H1 (cell line): Measurements from ENCODE around the gene NCOA6. TPM values are rescaled to one million over a fixed set of nuclear protein-coding genes. Genes with fewer than 3 reads are reported as not detected.

Experiments
- CBX5 ChIP-seq: fragments of 300-800, 300-1000 bp; sonication (generic); IDR thresholded peaks from 2 replicates; pipeline ENCODE4 v1.7.1; 2016; ENCODE audit warnings: antibody characterized with exemption, low read length, low read depth
- CTBP2 ChIP-seq: IDR thresholded peaks from 2 replicates; pipeline ENCODE4 v1.7.0; 2011; ENCODE audit warnings: borderline replicate concordance, mild to moderate bottlenecking, moderate library complexity, mixed read lengths, low read length; ENCODE audit not compliant: insufficient read depth, insufficient read length
- HDAC2 ChIP-seq, 2 experiments: fragments of 300-600 bp in 1 of 2; sonication (generic) in 1 of 2; IDR thresholded peaks; 2 replicates each; pipeline ENCODE4 v1.6.1; 2011 to 2012; ENCODE audit warnings: low read depth in 2 of 2, low read length in 2 of 2, mild to moderate bottlenecking in 2 of 2, moderate library complexity in 2 of 2, borderline replicate concordance in 1 of 2, inconsistent platforms in 1 of 2
- JUN ChIP-seq: IDR thresholded peaks from 2 replicates; pipeline ENCODE4 v1.6.1; 2011; ENCODE audit warnings: low read depth, mild to moderate bottlenecking, improper control_type of control experiment, low read length
- KDM1A ChIP-seq: fragments of 200-600, 300-600 bp; sonication (generic); IDR thresholded peaks from 2 replicates; pipeline ENCODE4 v1.7.1; 2016; ENCODE audit warnings: mild to moderate bottlenecking, low read length, borderline replicate concordance
- KDM4A ChIP-seq: IDR thresholded peaks from one replicate; pipeline ENCODE4 v1.7.1; 2012; ENCODE audit warnings: low read depth, mild to moderate bottlenecking, moderate library complexity, low read length, inconsistent platforms; ENCODE audit not compliant: severe bottlenecking
- SP4 ChIP-seq: IDR thresholded peaks from 2 replicates; pipeline ENCODE4 v1.6.1; 2012; ENCODE audit warnings: low read length, inconsistent platforms
- TAF7 ChIP-seq: optimal IDR thresholded peaks from 2 replicates; pipeline ENCODE3; 2011; ENCODE audit warnings: low read depth, mild to moderate bottlenecking, inconsistent platforms, low read length, moderate library complexity, borderline replicate concordance
- polyA plus RNA-seq, 7 experiments: library from polyadenylated mRNA; depleted of rRNA in 3 of 7; stranded (reverse) in 5 of 7; unstranded in 2 of 7; fragments of >200 nt in 5 of 7; fragments of 200-250 nt in 2 of 7; gene quantifications; 1 replicate in 5 of 7; 2 replicates in 1 of 7; 4 replicates in 1 of 7; pipeline versions ENCODE4 v1.2.1 to v1.2.3, GENCODE V29; 2011 to 2013; ENCODE audit warnings: missing spikeins in 2 of 7, mixed read lengths in 2 of 7
- total RNA-seq: library from RNA; stranded (reverse); fragmentation: NEBNext Ultra II Directional; extraction: Animal tissue kit (Norgen Biotek cat#: 25700); gene quantifications from 2 replicates; pipeline ENCODE4 v1.2.1, GENCODE V29; 2021
- TF ChIP-seq, protein P1 (sequence below): fragments of 300-600 bp; sonication (generic); IDR thresholded peaks from 2 replicates; pipeline ENCODE4 v1.7.1; 2012; ENCODE audit warnings: low read length, moderate library complexity, mild to moderate bottlenecking, inconsistent platforms; ENCODE audit not compliant: insufficient replicate concordance

The NCOA6 gene
- total and polyA plus RNA-seq, 2 of the 8 experiments (the other 6 are each of a cell fraction or from before 2014, with no cell fraction given) = 9.0 to 9.5 TPM

DNA sequence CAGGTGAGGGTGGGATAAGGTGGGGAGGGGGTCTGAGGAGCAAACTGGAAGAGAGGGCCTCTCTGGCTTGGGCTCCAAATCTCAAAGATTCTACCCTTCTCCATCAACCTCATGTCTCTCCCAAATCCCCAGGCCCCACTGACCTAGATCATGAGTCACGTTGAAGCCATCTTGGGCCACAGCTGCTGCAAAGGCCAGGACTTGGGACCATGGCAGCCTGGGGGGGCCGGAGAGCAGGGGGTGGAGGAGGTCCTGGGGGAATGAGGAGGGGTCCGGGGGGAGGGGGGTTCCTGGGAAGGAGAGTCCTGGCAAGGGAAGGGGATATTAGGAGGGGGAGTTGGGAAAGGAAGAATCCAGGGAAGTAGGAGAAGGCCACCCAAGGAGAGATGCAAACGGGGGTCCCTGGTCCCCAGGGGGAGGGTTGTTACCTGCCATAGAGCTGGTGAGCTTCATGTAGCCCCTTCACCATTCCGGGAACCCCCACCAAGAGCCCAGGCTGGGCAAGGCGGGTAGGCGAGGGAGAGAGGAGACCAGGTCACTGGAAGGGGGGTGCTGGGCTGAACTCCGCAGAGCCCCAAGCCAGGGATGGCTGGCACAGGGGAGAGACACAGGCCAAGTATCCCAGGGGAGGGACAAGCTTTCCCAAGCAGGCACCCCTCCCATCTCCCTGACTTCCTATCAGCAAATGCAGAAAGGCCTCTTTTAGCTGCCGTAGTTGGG lies 34.5 kb upstream of the NCOA6 start (continued):
- TF ChIP-seq, protein P1, sequence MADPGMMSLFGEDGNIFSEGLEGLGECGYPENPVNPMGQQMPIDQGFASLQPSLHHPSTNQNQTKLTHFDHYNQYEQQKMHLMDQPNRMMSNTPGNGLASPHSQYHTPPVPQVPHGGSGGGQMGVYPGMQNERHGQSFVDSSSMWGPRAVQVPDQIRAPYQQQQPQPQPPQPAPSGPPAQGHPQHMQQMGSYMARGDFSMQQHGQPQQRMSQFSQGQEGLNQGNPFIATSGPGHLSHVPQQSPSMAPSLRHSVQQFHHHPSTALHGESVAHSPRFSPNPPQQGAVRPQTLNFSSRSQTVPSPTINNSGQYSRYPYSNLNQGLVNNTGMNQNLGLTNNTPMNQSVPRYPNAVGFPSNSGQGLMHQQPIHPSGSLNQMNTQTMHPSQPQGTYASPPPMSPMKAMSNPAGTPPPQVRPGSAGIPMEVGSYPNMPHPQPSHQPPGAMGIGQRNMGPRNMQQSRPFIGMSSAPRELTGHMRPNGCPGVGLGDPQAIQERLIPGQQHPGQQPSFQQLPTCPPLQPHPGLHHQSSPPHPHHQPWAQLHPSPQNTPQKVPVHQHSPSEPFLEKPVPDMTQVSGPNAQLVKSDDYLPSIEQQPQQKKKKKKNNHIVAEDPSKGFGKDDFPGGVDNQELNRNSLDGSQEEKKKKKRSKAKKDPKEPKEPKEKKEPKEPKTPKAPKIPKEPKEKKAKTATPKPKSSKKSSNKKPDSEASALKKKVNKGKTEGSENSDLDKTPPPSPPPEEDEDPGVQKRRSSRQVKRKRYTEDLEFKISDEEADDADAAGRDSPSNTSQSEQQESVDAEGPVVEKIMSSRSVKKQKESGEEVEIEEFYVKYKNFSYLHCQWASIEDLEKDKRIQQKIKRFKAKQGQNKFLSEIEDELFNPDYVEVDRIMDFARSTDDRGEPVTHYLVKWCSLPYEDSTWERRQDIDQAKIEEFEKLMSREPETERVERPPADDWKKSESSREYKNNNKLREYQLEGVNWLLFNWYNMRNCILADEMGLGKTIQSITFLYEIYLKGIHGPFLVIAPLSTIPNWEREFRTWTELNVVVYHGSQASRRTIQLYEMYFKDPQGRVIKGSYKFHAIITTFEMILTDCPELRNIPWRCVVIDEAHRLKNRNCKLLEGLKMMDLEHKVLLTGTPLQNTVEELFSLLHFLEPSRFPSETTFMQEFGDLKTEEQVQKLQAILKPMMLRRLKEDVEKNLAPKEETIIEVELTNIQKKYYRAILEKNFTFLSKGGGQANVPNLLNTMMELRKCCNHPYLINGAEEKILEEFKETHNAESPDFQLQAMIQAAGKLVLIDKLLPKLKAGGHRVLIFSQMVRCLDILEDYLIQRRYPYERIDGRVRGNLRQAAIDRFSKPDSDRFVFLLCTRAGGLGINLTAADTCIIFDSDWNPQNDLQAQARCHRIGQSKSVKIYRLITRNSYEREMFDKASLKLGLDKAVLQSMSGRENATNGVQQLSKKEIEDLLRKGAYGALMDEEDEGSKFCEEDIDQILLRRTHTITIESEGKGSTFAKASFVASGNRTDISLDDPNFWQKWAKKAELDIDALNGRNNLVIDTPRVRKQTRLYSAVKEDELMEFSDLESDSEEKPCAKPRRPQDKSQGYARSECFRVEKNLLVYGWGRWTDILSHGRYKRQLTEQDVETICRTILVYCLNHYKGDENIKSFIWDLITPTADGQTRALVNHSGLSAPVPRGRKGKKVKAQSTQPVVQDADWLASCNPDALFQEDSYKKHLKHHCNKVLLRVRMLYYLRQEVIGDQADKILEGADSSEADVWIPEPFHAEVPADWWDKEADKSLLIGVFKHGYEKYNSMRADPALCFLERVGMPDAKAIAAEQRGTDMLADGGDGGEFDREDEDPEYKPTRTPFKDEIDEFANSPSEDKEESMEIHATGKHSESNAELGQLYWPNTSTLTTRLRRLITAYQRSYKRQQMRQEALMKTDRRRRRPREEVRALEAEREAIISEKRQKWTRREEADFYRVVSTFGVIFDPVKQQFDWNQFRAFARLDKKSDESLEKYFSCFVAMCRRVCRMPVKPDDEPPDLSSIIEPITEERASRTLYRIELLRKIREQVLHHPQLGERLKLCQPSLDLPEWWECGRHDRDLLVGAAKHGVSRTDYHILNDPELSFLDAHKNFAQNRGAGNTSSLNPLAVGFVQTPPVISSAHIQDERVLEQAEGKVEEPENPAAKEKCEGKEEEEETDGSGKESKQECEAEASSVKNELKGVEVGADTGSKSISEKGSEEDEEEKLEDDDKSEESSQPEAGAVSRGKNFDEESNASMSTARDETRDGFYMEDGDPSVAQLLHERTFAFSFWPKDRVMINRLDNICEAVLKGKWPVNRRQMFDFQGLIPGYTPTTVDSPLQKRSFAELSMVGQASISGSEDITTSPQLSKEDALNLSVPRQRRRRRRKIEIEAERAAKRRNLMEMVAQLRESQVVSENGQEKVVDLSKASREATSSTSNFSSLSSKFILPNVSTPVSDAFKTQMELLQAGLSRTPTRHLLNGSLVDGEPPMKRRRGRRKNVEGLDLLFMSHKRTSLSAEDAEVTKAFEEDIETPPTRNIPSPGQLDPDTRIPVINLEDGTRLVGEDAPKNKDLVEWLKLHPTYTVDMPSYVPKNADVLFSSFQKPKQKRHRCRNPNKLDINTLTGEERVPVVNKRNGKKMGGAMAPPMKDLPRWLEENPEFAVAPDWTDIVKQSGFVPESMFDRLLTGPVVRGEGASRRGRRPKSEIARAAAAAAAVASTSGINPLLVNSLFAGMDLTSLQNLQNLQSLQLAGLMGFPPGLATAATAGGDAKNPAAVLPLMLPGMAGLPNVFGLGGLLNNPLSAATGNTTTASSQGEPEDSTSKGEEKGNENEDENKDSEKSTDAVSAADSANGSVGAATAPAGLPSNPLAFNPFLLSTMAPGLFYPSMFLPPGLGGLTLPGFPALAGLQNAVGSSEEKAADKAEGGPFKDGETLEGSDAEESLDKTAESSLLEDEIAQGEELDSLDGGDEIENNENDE = no peak
- TF ChIP-seq CTBP2 (no peak), TAF7 (no peak), CBX5 (no peak), KDM1A (no peak), KDM4A (no peak), HDAC2 (IDR thresholded peaks at IDR 0.05; ENCODE audit: borderline replicate concordance in 1 of 2, low read depth in 2 of 2, low read length in 2 of 2) (no peak), JUN (no peak), SP4 (no peak)
